Uterus (tissue), 4 donors: ENCODE results near the gene FCGBP. TPM values are rescaled to one million over a fixed set of nuclear protein-coding genes. Genes with fewer than 3 reads are reported as not detected.
"Not testable (repeated sequence)": the region's sequence is repeated elsewhere in the genome, so short reads cannot be mapped to it uniquely, and the experiment has no call there.

Experiments used
- DNase-seq, 2 donors: peaks; one replicate each; pipeline ENCODE4 v3.0.0-alpha.2; 2019 to 2020
- H3K27ac ChIP-seq, 2 donors: fragments of 200-600 bp; sonication (generic); 1 replicate in 1 of 2; 2 replicates in 1 of 2; pipeline ENCODE4 v1.5.1; 2016 to 2018
- H3K27me3 ChIP-seq, 2 donors: fragments of 200-600 bp; sonication (generic); one replicate each; pipeline ENCODE4 v1.5.1; 2018 to 2019; ENCODE audit warnings: control low read depth in 1 of 2
- H3K36me3 ChIP-seq, 2 donors: fragments of 200-600 bp; sonication (generic); one replicate each; pipeline ENCODE4 v1.5.1; 2019; ENCODE audit warnings: control low read depth in 1 of 2
- H3K4me1 ChIP-seq, 2 donors: fragments of 200-600 bp; sonication (generic); one replicate each; pipeline ENCODE4 v1.5.1; 2018 to 2019; ENCODE audit warnings: control low read depth in 1 of 2
- H3K4me3 ChIP-seq, 2 donors: fragments of 200-600 bp; sonication (generic); 1 replicate in 1 of 2; 2 replicates in 1 of 2; pipeline ENCODE4 v1.5.1; 2018 to 2019; ENCODE audit warnings: mild to moderate bottlenecking in 1 of 2
- H3K9me3 ChIP-seq, 2 donors: fragments of 200-600 bp; sonication (generic); one replicate each; pipeline ENCODE4 v1.5.1; 2019; ENCODE audit warnings: control low read depth in 1 of 2
- intact Hi-C: fragments of 100-400 bp; cut with DNase I; formaldehyde crosslinking; loops from one replicate; pipeline ENCODE4 v1.15.1; 2023; ENCODE audit warnings: low total_unique reads
- total RNA-seq, 4 donors: library from RNA; depleted of rRNA in 3 of 4; stranded (reverse); fragments of >200 nt in 3 of 4; gene quantifications; one replicate each; pipeline versions ENCODE4 v1.1.0 to v1.2.4, GENCODE V29; 2014 to 2023
- donor health status: DM: yes; HTN: yes; CAD: no.

FCGBP gene
- total RNA-seq, 4 donors from 2014 or later = 3.8 to 34.7 (median 11.4) TPM

GRCh38 chr19:39884721-39885120 is 49.7 kb downstream of the FCGBP start:
- H3K4me1 ChIP-seq, H3K4me3 ChIP-seq, DNase-seq, H3K9me3 ChIP-seq, intact Hi-C loops, H3K36me3 ChIP-seq, H3K27me3 ChIP-seq, H3K27ac ChIP-seq: not testable (repeated sequence)

Other genes with a start within 250 kb of the FCGBP start
- gene LGALS14, start 230.2 kb downstream of the FCGBP start, total RNA-seq = not detected
- gene CLC, start 196.6 kb downstream of the FCGBP start, total RNA-seq = not detected
- not detected for gene LEUTX, start 155.8 kb downstream of the FCGBP start, total RNA-seq
- 10 to 100 TPM in 2 of 4 donors, 1 to 10 TPM in 2; 1.3 to 15.0 (median 10.1) TPM for gene DYRK1B, start 100.5 kb downstream of the FCGBP start, total RNA-seq
- gene FBL, start 88.3 kb downstream of the FCGBP start, total RNA-seq = 100 to 1,000 TPM in 3 of 4 donors, 10 to 100 TPM in 1; 71.7 to 327 (median 277) TPM
- gene PSMC4, start 36.5 kb upstream of the FCGBP start, total RNA-seq = 100 to 1,000 TPM in 1 of 4 donors, 10 to 100 TPM in 3; 59.4 to 162 (median 67.2) TPM
- gene ZNF546, start 62.4 kb upstream of the FCGBP start, total RNA-seq = 10 to 100 TPM in 1 of 4 donors, 1 to 10 TPM in 3; 1.0 to 18.9 (median 6.3) TPM
- 10 to 100 TPM in 2 of 4 donors, 1 to 10 TPM in 2; 8.2 to 48.3 (median 18.2) TPM for gene ZNF780B, start 121.6 kb upstream of the FCGBP start, total RNA-seq
- gene ZNF780A, start 156.3 kb upstream of the FCGBP start, total RNA-seq = 10 to 100 TPM in 3 of 4 donors, 1 to 10 TPM in 1; 9.4 to 52.9 (median 18.5) TPM